Testis (tissue), 3 donors: ENCODE results near the gene FRMD3. TPM values are rescaled to one million over a fixed set of nuclear protein-coding genes. Genes with fewer than 3 reads are reported as not detected.

Experiments used
- DNase-seq: peaks from one replicate; pipeline ENCODE4 v3.0.0-alpha.2; 2019
- H3K27ac ChIP-seq, 2 donors: fragments of 200-600 bp; sonication (generic); one replicate each; pipeline ENCODE4 v1.5.1; 2019
- H3K27me3 ChIP-seq: fragments of 200-600 bp; sonication (generic); one replicate; pipeline ENCODE4 v1.5.1; 2019
- H3K36me3 ChIP-seq: fragments of 200-600 bp; sonication (generic); one replicate; pipeline ENCODE4 v1.5.1; 2017; ENCODE audit warnings: low read depth; ENCODE audit errors: missing control alignments
- H3K4me1 ChIP-seq: fragments of 200-600 bp; sonication (generic); one replicate; pipeline ENCODE4 v1.5.1; 2019
- H3K4me3 ChIP-seq, 2 donors: fragments of 200-600 bp; sonication (generic); one replicate each; pipeline ENCODE4 v1.5.1; 2017 to 2019
- H3K9me3 ChIP-seq: fragments of 200-600 bp; sonication (generic); one replicate; pipeline ENCODE4 v1.5.1; 2017
- POLR2A ChIP-seq: fragments of 450-650 bp; IDR thresholded peaks from one replicate; pipeline ENCODE4 v1.6.1; 2017; ENCODE audit warnings: antibody characterized with exemption, mild to moderate bottlenecking, moderate library complexity
- WGBS, 2 donors: methylation state at CpG; one replicate each; pipeline ENCODE4 v1.1.5; 2018; 5-methylcytosine and 5-hydroxymethylcytosine counted together
- intact Hi-C: fragments of 100-400 bp; cut with DNase I; formaldehyde crosslinking; loops from one replicate; pipeline ENCODE4 v1.15.1; 2023; ENCODE audit warnings: low total_unique reads
- polyA plus RNA-seq: library from polyadenylated mRNA; stranded (reverse); fragments of 350-450 nt; fragmentation: Illumina TruSeq; extraction: RNeasy Lipid Tissue Mini Kit (QIAGEN cat#74804); gene quantifications from one replicate; pipeline ENCODE4 v1.2.3, GENCODE V29; 2014; ENCODE audit warnings: low read depth, low replicate concordance; ENCODE audit not compliant: insufficient read depth
- total RNA-seq, 2 donors: library from RNA; depleted of rRNA; stranded (reverse); fragments of >200 nt; gene quantifications; one replicate each; pipeline ENCODE4 v1.2.3, GENCODE V29; 2016
- TF ChIP-seq, protein P1 (sequence below), 3 experiments: fragments of 450-650 bp in 2 of 3; fragments of 200-600 bp in 1 of 3; sonication (generic) in 1 of 3; IDR thresholded peaks; one replicate each; pipeline ENCODE4 v1.5.1; 2016 to 2019; ENCODE audit warnings: antibody characterized with exemption in 3 of 3, mild to moderate bottlenecking in 2 of 3, moderate library complexity in 1 of 3

FRMD3 gene
- total and polyA plus RNA-seq, 3 donors from 2014 or later = 5.5 to 16.2 (median 12.5) TPM

DNA sequence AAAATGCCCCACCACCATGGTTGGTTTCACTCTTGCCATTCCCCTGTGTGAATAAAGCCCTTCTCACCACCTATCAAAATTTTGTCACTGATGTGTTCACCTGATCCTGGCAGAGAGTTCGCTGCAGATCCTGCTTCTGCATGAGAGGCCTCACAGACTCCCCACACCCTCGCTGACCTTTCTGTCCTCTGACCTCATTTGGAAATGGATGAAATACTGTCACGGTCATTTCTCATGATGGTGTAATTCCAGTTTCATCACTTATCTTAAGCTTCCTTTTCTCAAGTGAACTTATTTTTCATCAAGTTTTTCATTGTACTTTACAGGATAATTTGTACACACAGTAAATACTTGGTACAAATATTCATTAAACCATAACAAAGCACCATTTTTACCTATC, 131.3 kb downstream of the FRMD3 start:
- no peaks in the 10 kb centered on the region for H3K27me3 ChIP-seq
- no peaks in the 10 kb centered on the region for H3K4me1 ChIP-seq
- H3K36me3 ChIP-seq = no peaks in the 10 kb centered on the region
- no peak for DNase-seq
- TF ChIP-seq, protein P1, sequence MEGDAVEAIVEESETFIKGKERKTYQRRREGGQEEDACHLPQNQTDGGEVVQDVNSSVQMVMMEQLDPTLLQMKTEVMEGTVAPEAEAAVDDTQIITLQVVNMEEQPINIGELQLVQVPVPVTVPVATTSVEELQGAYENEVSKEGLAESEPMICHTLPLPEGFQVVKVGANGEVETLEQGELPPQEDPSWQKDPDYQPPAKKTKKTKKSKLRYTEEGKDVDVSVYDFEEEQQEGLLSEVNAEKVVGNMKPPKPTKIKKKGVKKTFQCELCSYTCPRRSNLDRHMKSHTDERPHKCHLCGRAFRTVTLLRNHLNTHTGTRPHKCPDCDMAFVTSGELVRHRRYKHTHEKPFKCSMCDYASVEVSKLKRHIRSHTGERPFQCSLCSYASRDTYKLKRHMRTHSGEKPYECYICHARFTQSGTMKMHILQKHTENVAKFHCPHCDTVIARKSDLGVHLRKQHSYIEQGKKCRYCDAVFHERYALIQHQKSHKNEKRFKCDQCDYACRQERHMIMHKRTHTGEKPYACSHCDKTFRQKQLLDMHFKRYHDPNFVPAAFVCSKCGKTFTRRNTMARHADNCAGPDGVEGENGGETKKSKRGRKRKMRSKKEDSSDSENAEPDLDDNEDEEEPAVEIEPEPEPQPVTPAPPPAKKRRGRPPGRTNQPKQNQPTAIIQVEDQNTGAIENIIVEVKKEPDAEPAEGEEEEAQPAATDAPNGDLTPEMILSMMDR (IDR thresholded peaks at IDR 0.05) = no peak
- TF ChIP-seq POLR2A = no peak
- intact Hi-C loops = no loop called here
- H3K27ac ChIP-seq = no peak overlapping the region
- 85 to 91% methylated on average over 3 of the region's 3 CpGs for WGBS, 2 donors
- no peak overlapping the region for H3K4me3 ChIP-seq
- H3K9me3 ChIP-seq = no peaks in the 10 kb centered on the region

DNA sequence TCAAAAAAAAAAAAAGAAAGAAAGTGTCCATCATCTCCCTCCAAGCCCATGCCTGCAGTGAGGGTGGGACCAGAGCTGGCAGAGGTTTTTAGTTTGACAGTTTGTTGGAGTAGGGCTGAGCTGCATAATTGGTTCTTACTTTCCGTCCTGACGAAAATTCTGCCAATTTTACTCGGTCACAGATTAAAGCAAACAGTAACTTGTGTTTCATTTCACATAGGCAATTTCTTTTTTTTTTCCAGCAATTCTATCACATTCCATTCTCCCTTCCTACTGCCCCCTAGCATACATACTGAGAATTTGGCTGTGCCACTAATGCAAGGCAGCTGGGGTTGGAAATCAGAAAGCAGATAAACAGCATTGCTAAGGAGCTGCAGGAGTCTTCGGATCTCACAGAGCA, 132.4 kb downstream of the FRMD3 start:
- TF ChIP-seq, protein P1 (IDR thresholded peaks at IDR 0.05) = no peak
- TF ChIP-seq POLR2A = no peak
- DNase-seq = no peak
- no peaks in the 10 kb centered on the region for H3K4me1 ChIP-seq
- no peaks in the 10 kb centered on the region for H3K9me3 ChIP-seq
- no peak overlapping the region for H3K4me3 ChIP-seq
- no peak overlapping the region for H3K27ac ChIP-seq
- no peaks in the 10 kb centered on the region for H3K36me3 ChIP-seq
- WGBS, 2 donors = 65 to 74% methylated on average over 4 of the region's 4 CpGs
- intact Hi-C loops = no loop called here
- no peaks in the 10 kb centered on the region for H3K27me3 ChIP-seq

DNA sequence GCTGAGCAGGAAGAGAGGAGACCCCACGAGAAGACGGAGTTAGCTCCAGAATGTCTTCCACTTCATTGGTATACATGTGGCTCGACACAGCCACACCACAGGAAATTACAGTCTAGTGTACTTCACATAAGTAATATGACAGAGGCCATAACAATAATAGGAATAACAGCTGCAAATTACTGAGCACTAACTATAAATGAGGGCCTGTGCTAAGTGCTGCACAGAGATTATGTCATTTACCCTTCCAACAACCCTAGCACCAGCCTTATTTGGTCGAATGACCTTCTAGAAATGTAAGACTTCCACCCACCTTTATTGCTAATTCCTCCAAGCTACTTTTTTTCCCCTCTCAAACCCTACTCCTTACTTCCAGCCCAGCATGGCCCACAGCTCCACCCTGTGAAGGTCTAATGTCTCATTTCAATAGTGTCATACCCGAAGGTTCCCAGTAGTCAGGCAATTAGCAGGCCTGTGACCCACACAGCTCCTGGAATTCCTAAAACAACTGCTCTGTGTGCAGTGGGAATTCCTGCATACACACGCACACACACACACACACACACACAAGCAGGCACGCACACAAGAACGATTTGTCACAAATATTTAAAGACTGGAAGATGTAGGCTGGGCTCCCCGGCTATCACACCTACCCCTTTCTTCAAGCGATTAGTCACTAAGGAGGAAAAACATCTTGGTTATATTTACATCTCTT, 134.5 kb downstream of the FRMD3 start:
- no peaks in the 10 kb centered on the region for H3K4me1 ChIP-seq
- no peaks in the 10 kb centered on the region for H3K27me3 ChIP-seq
- no peaks in the 10 kb centered on the region for H3K9me3 ChIP-seq
- no peak for DNase-seq
- WGBS, 2 donors = 67 to 75% methylated on average over 10 of the region's 10 CpGs
- H3K36me3 ChIP-seq = no peaks in the 10 kb centered on the region
- H3K27ac ChIP-seq = no peak overlapping the region
- no peak overlapping the region for H3K4me3 ChIP-seq
- TF ChIP-seq, protein P1 (IDR thresholded peaks at IDR 0.05) = no peak
- no peak for TF ChIP-seq POLR2A
- intact Hi-C loops = no loop called here

DNA sequence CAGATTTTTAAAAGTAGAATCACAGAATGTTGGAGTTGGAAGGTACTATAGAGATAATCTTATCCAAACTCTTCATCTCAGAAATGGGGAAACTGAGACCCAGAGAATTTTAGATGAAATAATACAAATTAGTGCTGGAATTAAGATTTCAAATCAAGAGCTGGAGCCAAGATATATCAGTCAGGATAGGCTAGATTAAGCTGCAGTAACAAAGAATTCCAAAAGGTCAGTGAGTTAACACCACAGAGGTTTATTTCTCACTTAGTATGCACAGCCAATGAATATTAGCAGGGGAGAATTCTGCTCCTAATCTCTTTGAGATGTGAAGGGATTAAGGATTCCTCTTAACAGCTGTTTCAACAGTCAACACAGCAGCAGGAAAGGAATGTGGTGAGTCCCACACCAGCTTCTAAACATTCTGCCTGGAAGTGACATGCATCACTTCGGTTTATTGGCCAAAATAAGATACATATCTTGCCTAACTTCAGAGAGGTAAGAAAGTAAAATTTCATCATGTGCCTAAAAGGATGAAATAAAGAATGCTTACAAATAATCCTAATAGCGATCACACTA, 136.8 kb downstream of the FRMD3 start:
- no peak for DNase-seq
- Histone ChIP-seq H3K27ac (no peak overlapping the region), H3K4me1 (no peaks in the 10 kb centered on the region), H3K36me3 (no peaks in the 10 kb centered on the region), H3K4me3 (no peak overlapping the region), H3K27me3 (no peaks in the 10 kb centered on the region), H3K9me3 (no peaks in the 10 kb centered on the region)
- intact Hi-C loops = no loop called here
- 92 to 93% methylated on average over 2 of the region's 2 CpGs for WGBS, 2 donors
- TF ChIP-seq, protein P1 (IDR thresholded peaks at IDR 0.05) = no peak
- TF ChIP-seq POLR2A = no peak

DNA sequence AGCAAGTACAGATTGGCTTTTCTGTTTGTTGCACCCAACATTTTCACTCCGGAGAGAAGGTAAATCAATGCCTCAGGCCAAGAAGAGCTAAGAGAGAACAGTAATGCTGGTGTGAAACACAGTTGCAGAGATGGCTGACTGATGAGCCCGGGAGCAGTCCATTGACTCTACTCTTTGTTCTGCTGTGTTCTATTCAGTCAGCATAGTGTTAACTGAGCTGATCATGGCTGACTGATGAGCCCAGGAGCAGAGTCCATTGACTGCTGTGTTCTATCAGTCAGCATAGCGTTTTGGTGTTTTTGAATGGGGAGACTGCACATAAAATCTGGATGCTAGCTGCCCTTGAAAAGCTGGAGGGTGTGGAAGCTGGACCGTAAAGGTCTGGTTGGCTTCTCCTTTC, 141.4 kb downstream of the FRMD3 start:
- DNase-seq = no peak
- H3K36me3 ChIP-seq = no peaks in the 10 kb centered on the region
- TF ChIP-seq POLR2A = no peak
- TF ChIP-seq, protein P1 (IDR thresholded peaks at IDR 0.05) = no peak

More for the DNA sequence above, 141.4 kb downstream of the FRMD3 start:
- Histone ChIP-seq H3K4me3 (peak overlapping the region in 1 of 2 donors; percentile 11), H3K27me3 (no peaks in the 10 kb centered on the region), H3K27ac (no peak overlapping the region), H3K4me1 (no peaks in the 10 kb centered on the region), H3K9me3 (no peaks in the 10 kb centered on the region)
- WGBS, 2 donors = 66 to 84% methylated on average over 4 of the region's 4 CpGs
- intact Hi-C loops = no loop called here
